ENCODE results near the gene MPP7. TPM values are rescaled to one million over a fixed set of nuclear protein-coding genes. Genes with fewer than 3 reads are reported as not detected.

Gene MPP7
- total RNA-seq, 1 experiment from 2014 or later: 0.56 TPM

DNA sequence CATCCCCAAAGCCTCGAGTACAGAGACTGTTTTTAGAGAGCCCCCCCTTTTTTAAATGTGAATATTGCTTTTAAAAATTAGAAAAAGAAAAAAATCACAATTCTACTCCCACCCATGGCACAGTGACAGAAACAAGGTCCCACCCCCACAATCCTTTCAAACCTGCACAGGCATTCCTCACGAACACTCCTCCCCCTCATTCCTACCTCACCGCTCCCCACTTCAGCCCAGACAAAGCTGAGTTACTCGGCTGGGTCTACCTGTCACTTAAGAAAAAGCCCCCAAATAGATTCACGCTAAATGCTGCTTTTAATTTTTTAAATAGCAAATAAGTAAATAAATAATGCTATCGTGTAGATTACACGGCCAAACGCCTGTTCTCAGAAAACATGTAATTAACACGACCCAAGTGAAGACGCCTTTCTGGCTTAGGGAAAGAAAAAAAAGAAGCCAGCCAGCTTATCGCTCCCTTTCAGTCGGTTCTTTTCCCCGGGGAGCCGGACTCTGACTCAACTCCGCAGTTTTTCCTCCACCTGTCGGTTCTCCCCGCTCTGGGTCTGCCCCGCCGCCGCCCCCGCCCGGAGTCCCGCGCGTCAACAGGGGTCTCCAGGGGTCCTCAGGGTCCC lies 739 bp downstream of the MPP7 start:
- H3K27ac ChIP-seq (ENCODE audit: low read length): no peak overlapping the region
- peaks cover 11% of the 10 kb centered on the region for H3K4me1 ChIP-seq (ENCODE audit: low read length)

DNA sequence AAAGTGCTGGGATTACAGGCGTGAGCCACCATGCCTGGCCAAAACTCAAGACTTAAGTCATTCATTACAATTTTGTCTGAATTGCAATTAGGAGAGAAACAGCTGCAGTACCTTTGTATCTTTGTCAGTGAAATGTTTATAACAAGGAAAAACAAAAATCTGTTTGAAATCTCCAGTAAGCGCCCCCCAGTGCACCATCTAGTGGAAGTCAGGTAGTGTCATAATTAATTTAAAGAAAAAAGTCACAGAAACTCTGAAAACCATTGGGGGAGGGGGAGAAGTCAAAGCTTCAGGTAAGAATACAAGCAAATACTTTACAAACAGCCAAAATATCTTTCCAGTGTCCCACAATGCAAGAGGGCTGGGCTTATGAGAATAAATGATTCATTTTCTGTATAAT lies 2.8 kb downstream of the MPP7 start:
- Histone ChIP-seq H3K9ac (ENCODE audit: low read length) (no peak overlapping the region), H3K4me3 (ENCODE audit: low read length) (no peak overlapping the region), H3K79me2 (ENCODE audit: low read length) (no peaks in the 10 kb centered on the region), H3K4me2 (ENCODE audit: low read depth, low read length, poor library complexity, severe bottlenecking) (no peak overlapping the region), H2AFZ (ENCODE audit: low read length) (no peak overlapping the region), H3K9me3 (ENCODE audit: low read length) (no peaks in the 10 kb centered on the region), H3K27me3 (ENCODE audit: low read length) (no peaks in the 10 kb centered on the region), H3K36me3 (ENCODE audit: insufficient read depth, low read length) (no peaks in the 10 kb centered on the region), H4K20me1 (ENCODE audit: insufficient read depth, low read depth, low read length) (no peaks in the 10 kb centered on the region; the same call in 1 of the 2 replicates), H3K27ac (ENCODE audit: low read length) (no peak overlapping the region), H3K4me1 (ENCODE audit: low read length) (peaks cover 11% of the 10 kb centered on the region), H3K9me2 (replicated peaks; ENCODE audit: insufficient read depth, low read length) (no peaks in the 10 kb centered on the region)
- no peak for DNase-seq

More for the DNA sequence above, 739 bp downstream of the MPP7 start:
- Histone ChIP-seq H3K4me3 (ENCODE audit: low read length) (peak overlapping the region; percentile 67; the same call in 1 of the 2 replicates), H3K9me2 (replicated peaks; ENCODE audit: insufficient read depth, low read length) (no peaks in the 10 kb centered on the region), H4K20me1 (ENCODE audit: insufficient read depth, low read depth, low read length) (no peaks in the 10 kb centered on the region; the same call in 1 of the 2 replicates), H3K9me3 (ENCODE audit: low read length) (no peaks in the 10 kb centered on the region), H3K4me2 (ENCODE audit: low read depth, low read length, poor library complexity, severe bottlenecking) (peak overlapping the region; percentile 84), H3K79me2 (ENCODE audit: low read length) (no peaks in the 10 kb centered on the region), H3K36me3 (ENCODE audit: insufficient read depth, low read length) (no peaks in the 10 kb centered on the region), H3K9ac (ENCODE audit: low read length) (no peak overlapping the region), H2AFZ (ENCODE audit: low read length) (no peak overlapping the region), H3K27me3 (ENCODE audit: low read length) (no peaks in the 10 kb centered on the region)
- DNase-seq: no peak

DNA sequence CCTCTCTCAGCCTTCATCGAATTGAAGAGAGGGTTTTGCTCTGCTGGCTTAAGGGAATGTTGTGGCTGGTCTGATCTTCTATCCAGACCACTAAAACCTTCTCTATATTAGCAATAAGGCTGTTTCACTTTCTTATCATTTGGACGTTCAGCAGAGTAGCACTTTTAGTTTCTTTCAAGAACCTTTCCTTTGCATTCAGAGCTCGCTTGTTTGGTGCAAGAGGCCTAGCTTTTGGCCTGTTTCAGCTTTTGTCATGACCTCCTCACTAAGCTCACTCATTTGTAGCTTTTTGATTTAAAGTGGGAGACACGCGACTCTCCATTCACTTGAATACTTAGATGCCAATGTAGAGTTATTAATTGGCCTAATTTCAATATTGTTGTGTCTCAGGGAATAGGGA lies 3.9 kb downstream of the MPP7 start:
- no peak overlapping the region for H3K4me3 ChIP-seq (ENCODE audit: low read length)
- no peaks in the 10 kb centered on the region for H3K9me2 ChIP-seq (replicated peaks; ENCODE audit: insufficient read depth, low read length)
- peaks cover 11% of the 10 kb centered on the region for H3K4me1 ChIP-seq (ENCODE audit: low read length)
- H3K27me3 ChIP-seq (ENCODE audit: low read length): no peaks in the 10 kb centered on the region
- H2AFZ ChIP-seq (ENCODE audit: low read length): no peak overlapping the region
- H4K20me1 ChIP-seq (ENCODE audit: insufficient read depth, low read depth, low read length): no peaks in the 10 kb centered on the region
- H3K9me3 ChIP-seq (ENCODE audit: low read length): no peaks in the 10 kb centered on the region
- DNase-seq: no peak
- no peak overlapping the region for H3K9ac ChIP-seq (ENCODE audit: low read length)
- H3K79me2 ChIP-seq (ENCODE audit: low read length): no peaks in the 10 kb centered on the region
- H3K4me2 ChIP-seq (ENCODE audit: low read depth, low read length, poor library complexity, severe bottlenecking): no peak overlapping the region
- H3K27ac ChIP-seq (ENCODE audit: low read length): no peak overlapping the region
- H3K36me3 ChIP-seq (ENCODE audit: insufficient read depth, low read length): no peaks in the 10 kb centered on the region

- Histone ChIP-seq H3K4me2 (ENCODE audit: low read depth, low read length, poor library complexity, severe bottlenecking) (no peak overlapping the region), H3K4me3 (ENCODE audit: low read length) (no peak overlapping the region), H4K20me1 (ENCODE audit: insufficient read depth, low read depth, low read length) (no peaks in the 10 kb centered on the region), H2AFZ (ENCODE audit: low read length) (no peak overlapping the region), H3K4me1 (ENCODE audit: low read length) (no peaks in the 10 kb centered on the region), H3K27me3 (ENCODE audit: low read length) (no peaks in the 10 kb centered on the region), H3K27ac (ENCODE audit: low read length) (no peak overlapping the region), H3K9me3 (ENCODE audit: low read length) (no peaks in the 10 kb centered on the region), H3K9ac (ENCODE audit: low read length) (no peak overlapping the region), H3K9me2 (replicated peaks; ENCODE audit: insufficient read depth, low read length) (no peaks in the 10 kb centered on the region), H3K36me3 (ENCODE audit: insufficient read depth, low read length) (no peaks in the 10 kb centered on the region), H3K79me2 (ENCODE audit: low read length) (no peaks in the 10 kb centered on the region)
- DNase-seq: no peak
Measured at GRCh38 chr10:28296023-28296422, 6.8 kb downstream of the MPP7 start.

GRCh38 chr10:28295336-28295735 lies 7.5 kb downstream of the MPP7 start:
- no peak for DNase-seq
- Histone ChIP-seq H2AFZ (ENCODE audit: low read length) (no peak overlapping the region), H3K27ac (ENCODE audit: low read length) (no peak overlapping the region), H3K27me3 (ENCODE audit: low read length) (no peaks in the 10 kb centered on the region), H3K4me3 (ENCODE audit: low read length) (no peak overlapping the region), H3K79me2 (ENCODE audit: low read length) (no peaks in the 10 kb centered on the region), H3K36me3 (ENCODE audit: insufficient read depth, low read length) (no peaks in the 10 kb centered on the region), H3K4me1 (ENCODE audit: low read length) (no peaks in the 10 kb centered on the region), H4K20me1 (ENCODE audit: insufficient read depth, low read depth, low read length) (no peaks in the 10 kb centered on the region), H3K9me2 (replicated peaks; ENCODE audit: insufficient read depth, low read length) (no peaks in the 10 kb centered on the region), H3K9me3 (ENCODE audit: low read length) (no peaks in the 10 kb centered on the region), H3K9ac (ENCODE audit: low read length) (no peak overlapping the region), H3K4me2 (ENCODE audit: low read depth, low read length, poor library complexity, severe bottlenecking) (no peak overlapping the region)

DNA sequence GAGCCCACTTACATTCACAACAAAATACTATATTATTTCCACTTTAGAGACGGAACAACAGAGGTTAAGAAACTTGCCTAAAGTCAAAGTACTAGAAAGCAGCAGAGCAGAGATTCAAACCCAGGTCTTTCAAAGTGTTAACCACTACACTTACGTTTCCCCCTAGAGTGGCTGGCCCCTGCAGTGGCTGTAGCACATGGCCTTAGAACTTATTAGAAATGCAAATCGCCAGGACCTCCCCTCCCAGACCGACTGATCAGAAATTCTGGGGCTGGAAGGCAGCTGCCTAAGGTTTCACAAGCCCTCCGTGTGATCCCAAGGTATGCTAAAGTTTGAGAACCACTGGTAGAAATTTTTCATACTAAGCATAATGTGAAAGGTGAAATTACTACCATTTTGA lies 8.1 kb downstream of the MPP7 start:
- H4K20me1 ChIP-seq (ENCODE audit: insufficient read depth, low read depth, low read length): no peaks in the 10 kb centered on the region

GRCh38 chr10:28294169-28294532 lies 8.7 kb downstream of the MPP7 start:
- no peak overlapping the region for H3K9ac ChIP-seq (ENCODE audit: low read length)
- H3K27me3 ChIP-seq (ENCODE audit: low read length): no peaks in the 10 kb centered on the region
- no peaks in the 10 kb centered on the region for H3K4me1 ChIP-seq (ENCODE audit: low read length)
- no peaks in the 10 kb centered on the region for H3K79me2 ChIP-seq (ENCODE audit: low read length)
- no peaks in the 10 kb centered on the region for H4K20me1 ChIP-seq (ENCODE audit: insufficient read depth, low read depth, low read length)
- H2AFZ ChIP-seq (ENCODE audit: low read length): no peak overlapping the region
- no peaks in the 10 kb centered on the region for H3K36me3 ChIP-seq (ENCODE audit: insufficient read depth, low read length)
- no peaks in the 10 kb centered on the region for H3K9me3 ChIP-seq (ENCODE audit: low read length)
- no peak overlapping the region for H3K4me2 ChIP-seq (ENCODE audit: low read depth, low read length, poor library complexity, severe bottlenecking)
- no peak overlapping the region for H3K27ac ChIP-seq (ENCODE audit: low read length)
- no peaks in the 10 kb centered on the region for H3K9me2 ChIP-seq (replicated peaks; ENCODE audit: insufficient read depth, low read length)
- no peak overlapping the region for H3K4me3 ChIP-seq (ENCODE audit: low read length)
- DNase-seq: no peak

More for the DNA sequence above, 8.1 kb downstream of the MPP7 start:
- H3K27me3 ChIP-seq (ENCODE audit: low read length): no peaks in the 10 kb centered on the region
- no peak overlapping the region for H3K27ac ChIP-seq (ENCODE audit: low read length)
- no peak overlapping the region for H2AFZ ChIP-seq (ENCODE audit: low read length)
- no peaks in the 10 kb centered on the region for H3K79me2 ChIP-seq (ENCODE audit: low read length)
- no peak for DNase-seq
- no peaks in the 10 kb centered on the region for H3K4me1 ChIP-seq (ENCODE audit: low read length)
- H3K9ac ChIP-seq (ENCODE audit: low read length): no peak overlapping the region
- H3K36me3 ChIP-seq (ENCODE audit: insufficient read depth, low read length): no peaks in the 10 kb centered on the region
- no peaks in the 10 kb centered on the region for H3K9me3 ChIP-seq (ENCODE audit: low read length)
- no peaks in the 10 kb centered on the region for H3K9me2 ChIP-seq (replicated peaks; ENCODE audit: insufficient read depth, low read length)
- H3K4me3 ChIP-seq (ENCODE audit: low read length): no peak overlapping the region
- H3K4me2 ChIP-seq (ENCODE audit: low read depth, low read length, poor library complexity, severe bottlenecking): no peak overlapping the region

GRCh38 chr10:28293236-28294168 lies 9.4 kb downstream of the MPP7 start:
- H2AFZ ChIP-seq (ENCODE audit: low read length): no peak overlapping the region
- DNase-seq: no peak
- no peaks in the 10 kb centered on the region for H3K4me1 ChIP-seq (ENCODE audit: low read length)
- no peak overlapping the region for H3K4me3 ChIP-seq (ENCODE audit: low read length)
- H3K79me2 ChIP-seq (ENCODE audit: low read length): no peaks in the 10 kb centered on the region
- no peaks in the 10 kb centered on the region for H3K36me3 ChIP-seq (ENCODE audit: insufficient read depth, low read length)
- H3K9me3 ChIP-seq (ENCODE audit: low read length): no peaks in the 10 kb centered on the region
- no peak overlapping the region for H3K4me2 ChIP-seq (ENCODE audit: low read depth, low read length, poor library complexity, severe bottlenecking)
- H3K9ac ChIP-seq (ENCODE audit: low read length): no peak overlapping the region
- no peaks in the 10 kb centered on the region for H3K9me2 ChIP-seq (replicated peaks; ENCODE audit: insufficient read depth, low read length)
- H3K27me3 ChIP-seq (ENCODE audit: low read length): no peaks in the 10 kb centered on the region
- no peaks in the 10 kb centered on the region for H4K20me1 ChIP-seq (ENCODE audit: insufficient read depth, low read depth, low read length)
- H3K27ac ChIP-seq (ENCODE audit: low read length): no peak overlapping the region

Data from Karpas-422 (cell line).